GM12878 (cell line): ENCODE measurements around the gene ACYP2.
A peak's percentile ranks its signal among the peaks of the same experiment; 100 is the strongest.

ENCODE experiments used
- CEBPB ChIP-seq, 2 experiments: fragments of 150-350 bp in 1 of 2; IDR thresholded peaks; 2 replicates each; pipeline ENCODE4 v1.6.1; 2012 to 2014; ENCODE audit warnings: low read depth in 2 of 2, low read length in 2 of 2, borderline replicate concordance in 1 of 2, inconsistent platforms in 1 of 2
- CTCF ChIP-seq, 3 experiments: IDR thresholded peaks in 2 of 3; conservative IDR thresholded peaks in 1 of 3; 2 replicates each; pipeline ENCODE4 v1.5.1; 2011; ENCODE audit warnings: low read depth in 3 of 3, low read length in 3 of 3, mild to moderate bottlenecking in 3 of 3, control low read depth in 2 of 3, moderate library complexity in 2 of 3, inconsistent platforms in 1 of 3, mixed read lengths in 1 of 3; ENCODE audit not compliant: control insufficient read depth in 2 of 3, insufficient read depth in 1 of 3; ENCODE audit errors: extremely low read depth in 1 of 3
- KDM1A ChIP-seq: fragments of 200-600 bp; sonication (generic); IDR thresholded peaks from 2 replicates; pipeline ENCODE4 v1.6.1; 2016; ENCODE audit warnings: borderline replicate concordance
- POLR2A ChIP-seq: IDR thresholded peaks from 2 replicates; pipeline ENCODE4 v1.6.1; 2011; ENCODE audit warnings: low read depth, mild to moderate bottlenecking, low read length
- REST ChIP-seq: IDR thresholded peaks from 2 replicates; pipeline ENCODE4 v1.6.1; 2012; ENCODE audit warnings: mild to moderate bottlenecking, low read depth, low read length

GRCh38 chr2:54206596-54206995, 91.2 kb downstream of the ACYP2 start:
- TF ChIP-seq REST (no peak), CTCF (IDR thresholded peaks at IDR 0.05 in 2 of 3, conservative IDR thresholded peaks at IDR 0.05 in 1 of 3; ENCODE audit: control insufficient read depth in 2 of 3, extremely low read depth in 1 of 3, insufficient read depth in 1 of 3, low read depth in 3 of 3, low read length in 3 of 3) (peak; percentile 39 to 50 (median 45); a peak in 4 of 6 replicates), KDM1A (no peak), POLR2A (no peak), CEBPB (IDR thresholded peaks at IDR 0.05; ENCODE audit: borderline replicate concordance in 1 of 2, low read depth in 2 of 2, low read length in 2 of 2) (no peak)
